Measurements from ENCODE around the gene BSND. TPM values are rescaled to one million over a fixed set of nuclear protein-coding genes. Genes with fewer than 3 reads are reported as not detected.
"Not testable (repeated sequence)": the region's sequence is repeated elsewhere in the genome, so short reads cannot be mapped to it uniquely, and the experiment has no call there.

The BSND gene
- total and polyA plus RNA-seq, 4 experiments from 2014 or later = not detected

GRCh38 chr1:54953846-54954245, 44.9 kb upstream of the BSND start:
- ChIA-PET CTCF (ENCODE audit: partially characterized antibody) (interaction anchor here (1.4 to 10.6 kb wide), 2 partner anchors 9 to 39 kb away, joined by 5 to 337 read pairs; partner anchors contain the start of gene BSND), POLR2A (ENCODE audit: partially characterized antibody) (no interaction called here)
- no peak for DNase-seq
- intact Hi-C loops (cut with micrococcal nuclease) = loop anchor here (10.0 kb wide), 1 partner anchor 1751 kb away; no protein-coding TSS in a partner anchor
- Mint-ChIP-seq H3K27ac (no peak overlapping the region), H3K27me3 (no peaks in the 10 kb centered on the region), H3K4me1 (peaks cover 8 to 15% (median 12%) of the 10 kb centered on the region in 4 donors), H3K4me3 (no peak overlapping the region), H3K36me3 (peaks cover 0 to 3% of the 10 kb centered on the region in 2 donors), H3K9me3 (peaks cover 0 to 16% (median 13%) of the 10 kb centered on the region in 8 donors)
- no peak overlapping the region for H3K27ac ChIP-seq (ENCODE audit: low read depth, low read length)
- H3K27me3 ChIP-seq (ENCODE audit: insufficient read depth, low read length) = no peaks in the 10 kb centered on the region
- H3K9me3 ChIP-seq (ENCODE audit: control insufficient read depth in 1 of 2, low read length in 2 of 2) = no peaks in the 10 kb centered on the region
- H3K36me3 ChIP-seq (ENCODE audit: insufficient read depth, low read length) = no peaks in the 10 kb centered on the region
- H3K4me1 ChIP-seq (ENCODE audit: insufficient read depth, low read length) = peaks cover 9% of the 10 kb centered on the region
- H3K4me3 ChIP-seq (ENCODE audit: low read length in 2 of 2) = no peak overlapping the region

DNA sequence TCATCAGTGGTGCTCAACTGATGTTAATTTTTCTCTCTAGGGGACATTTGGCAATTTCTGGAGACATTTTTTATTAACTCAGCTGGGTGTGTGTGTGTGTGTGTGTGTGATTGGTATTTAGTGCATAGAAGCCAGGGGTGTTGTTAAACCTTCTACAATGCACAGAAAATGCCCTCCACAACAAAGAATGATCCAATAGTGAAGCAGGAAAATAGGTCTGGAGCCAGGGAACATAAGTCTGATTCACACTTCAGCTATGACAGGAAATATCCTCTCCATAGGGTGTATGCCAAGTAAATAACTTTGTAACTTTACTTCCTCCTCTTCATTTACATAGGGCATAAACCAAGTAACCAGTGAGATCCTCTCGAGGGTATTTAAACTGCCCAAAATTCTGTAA, 43.4 kb upstream of the BSND start:
- ChIA-PET POLR2A (ENCODE audit: partially characterized antibody) (no interaction called here), CTCF (ENCODE audit: partially characterized antibody) (interaction anchor here (0.8 kb wide), 1 partner anchor 41 kb away, joined by 3 read pairs; no protein-coding TSS in a partner anchor)
- Histone ChIP-seq H3K4me1 (ENCODE audit: insufficient read depth, low read length) (peaks cover 8% of the 10 kb centered on the region), H3K9me3 (ENCODE audit: control insufficient read depth in 1 of 2, low read length in 2 of 2) (no peaks in the 10 kb centered on the region), H3K27ac (ENCODE audit: low read depth, low read length) (no peak overlapping the region), H3K4me3 (ENCODE audit: low read length in 2 of 2) (no peak overlapping the region), H3K36me3 (ENCODE audit: insufficient read depth, low read length) (no peaks in the 10 kb centered on the region), H3K27me3 (ENCODE audit: insufficient read depth, low read length) (no peaks in the 10 kb centered on the region)
- Mint-ChIP-seq H3K36me3 (peaks cover 0 to 3% of the 10 kb centered on the region in 2 donors), H3K27ac (no peak overlapping the region), H3K4me3 (no peak overlapping the region), H3K9me3 (peaks cover 0 to 21% (median 15%) of the 10 kb centered on the region in 8 donors), H3K4me1 (peaks cover 0 to 6% (median 5%) of the 10 kb centered on the region in 4 donors), H3K27me3 (no peaks in the 10 kb centered on the region)
- no peak for DNase-seq
- intact Hi-C loops (cut with micrococcal nuclease) = loop anchor here (10.0 kb wide), 1 partner anchor 1749 kb away; no protein-coding TSS in a partner anchor

GRCh38 chr1:54956726-54957125, 42.0 kb upstream of the BSND start:
- H3K27me3 Mint-ChIP-seq = no peaks in the 10 kb centered on the region
- ChIA-PET CTCF (ENCODE audit: partially characterized antibody) (interaction anchor here (2.3 to 3.3 kb wide), 3 partner anchors 9 to 40 kb away, joined by 11 to 17 read pairs (median 15); no protein-coding TSS in a partner anchor), POLR2A (ENCODE audit: partially characterized antibody) (no interaction called here)
- no peak overlapping the region for H3K27ac Mint-ChIP-seq
- H3K9me3 ChIP-seq (ENCODE audit: control insufficient read depth in 1 of 2, low read length in 2 of 2) = no peaks in the 10 kb centered on the region
- no peaks in the 10 kb centered on the region for H3K36me3 ChIP-seq (ENCODE audit: insufficient read depth, low read length)
- peaks cover 0 to 21% (median 15%) of the 10 kb centered on the region in 8 donors for H3K9me3 Mint-ChIP-seq
- no peaks in the 10 kb centered on the region for H3K27me3 ChIP-seq (ENCODE audit: insufficient read depth, low read length)
- no peaks in the 10 kb centered on the region for H3K4me1 Mint-ChIP-seq
- no peak overlapping the region for H3K27ac ChIP-seq (ENCODE audit: low read depth, low read length)
- H3K4me3 ChIP-seq (ENCODE audit: low read length in 2 of 2) = no peak overlapping the region
- no peaks in the 10 kb centered on the region for H3K4me1 ChIP-seq (ENCODE audit: insufficient read depth, low read length)
- H3K4me3 Mint-ChIP-seq = no peak overlapping the region
- peaks cover 0 to 3% of the 10 kb centered on the region in 2 donors for H3K36me3 Mint-ChIP-seq
- intact Hi-C loops (cut with micrococcal nuclease) = loop anchor here (10.0 kb wide), 1 partner anchor 1748 kb away; no protein-coding TSS in a partner anchor
- no peak for DNase-seq

DNA sequence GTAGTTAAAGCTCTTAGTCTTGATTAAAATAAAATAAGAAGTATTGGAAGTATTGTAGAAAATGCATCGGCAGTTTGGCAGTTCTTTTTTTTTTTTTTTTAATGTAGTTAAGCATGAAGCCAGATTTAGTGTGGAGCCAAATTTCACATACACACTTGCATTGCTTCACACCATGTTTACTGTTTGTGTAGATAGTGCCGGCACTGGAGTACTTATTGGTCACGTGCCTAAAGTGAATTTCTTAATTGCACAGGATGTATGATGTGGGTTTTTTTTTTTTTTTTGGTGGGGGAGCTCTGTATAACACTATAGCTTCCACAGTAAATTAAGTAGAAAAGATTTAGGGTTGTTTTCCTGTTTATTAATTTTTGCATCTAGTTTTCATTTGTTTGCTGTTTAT, 39.5 kb upstream of the BSND start:
- Mint-ChIP-seq H3K36me3 (peaks cover 0 to 3% of the 10 kb centered on the region in 2 donors), H3K4me1 (no peaks in the 10 kb centered on the region), H3K27ac (no peak overlapping the region), H3K4me3 (no peak overlapping the region), H3K9me3 (peaks cover 0 to 21% (median 14%) of the 10 kb centered on the region in 8 donors), H3K27me3 (peaks cover 0 to 2% of the 10 kb centered on the region in 2 donors)
- intact Hi-C loops (cut with micrococcal nuclease) = loop anchor here (10.0 kb wide), 1 partner anchor 1746 kb away; no protein-coding TSS in a partner anchor
- H3K4me1 ChIP-seq (ENCODE audit: insufficient read depth, low read length) = no peaks in the 10 kb centered on the region
- H3K27me3 ChIP-seq (ENCODE audit: insufficient read depth, low read length) = no peaks in the 10 kb centered on the region
- DNase-seq = no peak
- H3K4me3 ChIP-seq (ENCODE audit: low read length in 2 of 2) = no peak overlapping the region
- H3K27ac ChIP-seq (ENCODE audit: low read depth, low read length) = no peak overlapping the region
- H3K36me3 ChIP-seq (ENCODE audit: insufficient read depth, low read length) = no peaks in the 10 kb centered on the region
- ChIA-PET CTCF (ENCODE audit: partially characterized antibody) (interaction anchor here (2.7 to 3.3 kb wide), 3 partner anchors 11 to 37 kb away, joined by 7 to 15 read pairs (median 11); no protein-coding TSS in a partner anchor), POLR2A (ENCODE audit: partially characterized antibody) (no interaction called here)
- no peaks in the 10 kb centered on the region for H3K9me3 ChIP-seq (ENCODE audit: control insufficient read depth in 1 of 2, low read length in 2 of 2)

DNA sequence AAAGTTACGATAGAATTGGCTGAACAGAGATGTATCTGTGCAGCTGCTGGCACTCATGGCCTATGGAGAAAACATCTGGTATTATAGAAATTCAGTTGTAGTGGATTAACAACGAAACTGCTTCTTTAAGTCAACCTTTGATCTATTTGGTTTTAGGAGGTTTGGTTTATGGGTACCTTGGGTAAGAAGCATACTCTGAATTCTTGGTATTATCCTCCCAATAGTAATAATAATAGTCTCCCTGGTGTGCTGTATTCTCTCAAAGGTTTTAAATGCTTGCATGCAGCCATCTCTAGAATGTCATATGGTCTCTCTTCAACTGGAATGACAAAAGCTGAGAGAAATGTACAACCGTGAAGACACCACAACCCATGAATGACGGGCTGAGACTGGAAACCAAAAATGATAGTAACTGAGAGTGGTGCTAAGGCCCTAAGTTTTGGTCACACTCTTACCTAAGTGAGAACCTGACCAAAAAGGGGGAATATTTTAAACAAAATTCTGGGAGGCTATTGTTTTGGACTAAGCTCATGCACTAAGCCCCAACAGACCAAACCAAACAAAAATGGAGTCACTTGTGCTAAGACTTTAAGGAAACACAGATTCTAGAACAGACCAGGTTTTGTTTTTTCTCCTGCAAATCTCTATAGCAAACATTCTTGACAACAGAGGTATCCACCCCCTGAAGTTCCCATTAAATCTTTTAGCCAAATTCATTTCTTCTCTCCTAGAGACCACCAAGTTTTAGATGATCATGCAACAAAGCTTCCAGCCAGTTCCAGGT, 35.9 kb upstream of the BSND start:
- H3K4me3 Mint-ChIP-seq = no peak overlapping the region
- Histone ChIP-seq H3K27me3 (ENCODE audit: insufficient read depth, low read length) (no peaks in the 10 kb centered on the region), H3K4me3 (ENCODE audit: low read length in 2 of 2) (no peak overlapping the region), H3K9me3 (ENCODE audit: control insufficient read depth in 1 of 2, low read length in 2 of 2) (no peaks in the 10 kb centered on the region), H3K4me1 (ENCODE audit: insufficient read depth, low read length) (no peaks in the 10 kb centered on the region), H3K27ac (ENCODE audit: low read depth, low read length) (no peak overlapping the region), H3K36me3 (ENCODE audit: insufficient read depth, low read length) (no peaks in the 10 kb centered on the region)
- H3K9me3 Mint-ChIP-seq = peaks cover 0 to 15% (median 7%) of the 10 kb centered on the region in 8 donors
- peaks cover 4 to 5% of the 10 kb centered on the region in 2 donors for H3K27me3 Mint-ChIP-seq
- ChIA-PET CTCF (ENCODE audit: partially characterized antibody) (interaction anchor here (1.2 to 1.5 kb wide), 2 partner anchors 16 to 17 kb away, joined by 3 to 5 read pairs; no protein-coding TSS in a partner anchor), POLR2A (ENCODE audit: partially characterized antibody) (no interaction called here)
- no peak overlapping the region for H3K27ac Mint-ChIP-seq
- H3K36me3 Mint-ChIP-seq = no peaks in the 10 kb centered on the region
- no peak for DNase-seq
- peaks cover 5 to 7% (median 6%) of the 10 kb centered on the region in 4 donors for H3K4me1 Mint-ChIP-seq
- intact Hi-C loops (cut with micrococcal nuclease) = no loop called here

DNA sequence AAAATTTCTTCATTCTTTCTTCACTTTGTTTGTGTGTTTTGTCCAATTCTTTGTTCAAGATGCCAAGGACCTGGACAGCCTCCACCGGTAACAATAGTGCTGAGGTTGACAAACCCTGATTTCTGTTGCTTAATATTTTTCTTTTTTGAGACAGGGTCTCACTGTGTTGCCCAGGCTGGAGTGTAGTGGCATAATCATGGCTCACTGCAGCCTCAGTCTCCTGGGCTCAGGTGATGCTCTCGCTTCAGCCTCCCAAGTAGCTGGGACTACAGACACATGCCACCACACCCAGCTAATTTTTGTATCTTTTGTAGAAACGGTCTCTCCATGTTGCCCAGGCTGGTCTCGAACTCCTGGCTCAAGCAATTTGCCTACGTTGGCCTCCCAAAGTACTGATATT, 34.9 kb upstream of the BSND start:
- H3K27me3 ChIP-seq (ENCODE audit: insufficient read depth, low read length); POLR2A ChIA-PET (ENCODE audit: partially characterized antibody); H3K27ac Mint-ChIP-seq; H3K36me3 Mint-ChIP-seq; H3K4me1 ChIP-seq (ENCODE audit: insufficient read depth, low read length); H3K9me3 Mint-ChIP-seq; H3K4me3 ChIP-seq (ENCODE audit: low read length in 2 of 2); H3K4me3 Mint-ChIP-seq; H3K27me3 Mint-ChIP-seq; DNase-seq; H3K27ac ChIP-seq (ENCODE audit: low read depth, low read length); intact Hi-C loops (cut with micrococcal nuclease); H3K9me3 ChIP-seq (ENCODE audit: control insufficient read depth in 1 of 2, low read length in 2 of 2); H3K36me3 ChIP-seq (ENCODE audit: insufficient read depth, low read length); H3K4me1 Mint-ChIP-seq: not testable (repeated sequence)
- CTCF ChIA-PET (ENCODE audit: partially characterized antibody) = interaction anchor here (1.2 to 1.5 kb wide), 2 partner anchors 17 to 18 kb away, joined by 3 to 5 read pairs; no protein-coding TSS in a partner anchor

DNA sequence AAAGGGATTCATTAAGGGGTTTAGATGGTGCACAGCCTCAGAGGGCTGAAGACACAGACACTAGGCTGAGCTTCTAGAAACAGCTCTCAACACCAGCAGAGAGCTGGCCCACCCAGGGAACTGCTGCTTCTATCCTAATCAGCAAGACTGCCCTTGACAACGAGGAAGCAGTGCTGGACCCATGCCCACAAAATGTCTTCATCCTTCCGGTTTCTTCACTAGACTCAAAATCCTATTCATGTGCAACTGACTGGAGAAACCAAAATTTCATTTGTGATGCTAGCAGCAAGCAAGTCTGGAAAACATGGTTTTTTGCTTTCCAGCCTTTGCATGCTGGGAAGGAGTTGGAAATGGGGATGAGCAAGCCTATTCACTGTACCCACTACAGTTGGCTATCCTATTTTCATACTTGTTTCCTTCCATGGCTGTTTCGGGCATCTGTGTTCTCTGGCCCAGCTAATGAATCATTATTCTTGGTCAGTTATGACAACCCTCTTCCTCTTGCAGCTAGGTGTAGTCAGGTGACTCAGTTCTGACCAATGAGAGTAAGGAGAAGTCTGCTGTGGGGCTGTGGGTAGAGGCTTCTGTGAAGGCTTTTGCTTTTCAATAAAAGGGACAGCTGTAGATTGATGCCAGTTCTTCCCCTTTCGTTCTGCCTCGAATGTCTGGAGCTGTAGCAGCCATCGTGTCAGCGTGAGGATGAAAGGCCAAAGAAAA, 33.0 kb upstream of the BSND start:
- Mint-ChIP-seq H3K27me3 (peaks cover 13 to 15% of the 10 kb centered on the region in 2 donors), H3K9me3 (no peaks in the 10 kb centered on the region), H3K27ac (no peak overlapping the region), H3K4me3 (peak overlapping the region in 1 of 8 donors; percentile 14), H3K4me1 (peaks cover 5 to 7% (median 6%) of the 10 kb centered on the region in 4 donors), H3K36me3 (no peaks in the 10 kb centered on the region)
- H3K36me3 ChIP-seq (ENCODE audit: insufficient read depth, low read length) = no peaks in the 10 kb centered on the region
- ChIA-PET POLR2A (ENCODE audit: partially characterized antibody) (no interaction called here), CTCF (ENCODE audit: partially characterized antibody) (interaction anchor here (1.4 kb wide), 1 partner anchor 21 kb away, joined by 3 read pairs; no protein-coding TSS in a partner anchor)
- H3K27me3 ChIP-seq (ENCODE audit: insufficient read depth, low read length) = no peaks in the 10 kb centered on the region
- no peak for DNase-seq
- H3K4me3 ChIP-seq (ENCODE audit: low read length in 2 of 2) = no peak overlapping the region
- no peaks in the 10 kb centered on the region for H3K4me1 ChIP-seq (ENCODE audit: insufficient read depth, low read length)
- intact Hi-C loops (cut with micrococcal nuclease) = no loop called here
- H3K27ac ChIP-seq (ENCODE audit: low read depth, low read length) = no peak overlapping the region
- no peaks in the 10 kb centered on the region for H3K9me3 ChIP-seq (ENCODE audit: control insufficient read depth in 1 of 2, low read length in 2 of 2)

All from CD4-positive, alpha-beta memory T cell (primary cell).